ENCODE measurements around the gene U2AF2. TPM values are rescaled to one million over a fixed set of nuclear protein-coding genes. Genes with fewer than 3 reads are reported as not detected.
A peak's percentile ranks its signal among the peaks of the same experiment; 100 is the strongest.

U2AF2 gene
- total and polyA plus RNA-seq, 8 donors: 53.2 to 463 (median 114) TPM

- intact Hi-C loops (cut with DNase I; ENCODE audit: low total_unique reads): no loop called here
- WGBS, 5 donors: 43 to 51% (median 46%) methylated on average over 32 to 38 of the region's 38 CpGs
- Histone ChIP-seq H3K36me3 (peaks cover 28 to 38% (median 35%) of the 10 kb centered on the region in 4 donors), H3K4me1 (peaks cover 16 to 33% (median 20%) of the 10 kb centered on the region in 4 donors), H3K9me3 (no peaks in the 10 kb centered on the region), H3K27me3 (no peaks in the 10 kb centered on the region), H3K27ac (no peak overlapping the region), H3K4me3 (no peak overlapping the region)
- peak; percentile 72 to 82 for DNase-seq
- TF ChIP-seq POLR2AphosphoS5 (IDR thresholded peaks at IDR 0.05) (peak in 1 of 3 donors; percentile 57), POLR2A (IDR thresholded peaks at IDR 0.05) (no peak), EP300 (IDR thresholded peaks at IDR 0.05) (no peak), CTCF (IDR thresholded peaks at IDR 0.05) (peak in 5 of 7 experiments; percentile 68 to 83 (median 81))
Measured at GRCh38 chr19:55703790-55704215, 49.0 kb downstream of the U2AF2 start.

- Histone ChIP-seq H3K4me3 (no peak overlapping the region), H3K9me3 (no peaks in the 10 kb centered on the region), H3K27me3 (no peaks in the 10 kb centered on the region), H3K4me1 (peaks cover 16 to 33% (median 20%) of the 10 kb centered on the region in 4 donors), H3K36me3 (peaks cover 20 to 30% (median 26%) of the 10 kb centered on the region in 4 donors), H3K27ac (no peak overlapping the region)
- DNase-seq: peak in 1 of 2 donors; percentile 17
- 89 to 92% (median 90%) methylated on average over 14 to 15 of the region's 15 CpGs for WGBS, 5 donors
- intact Hi-C loops (cut with DNase I; ENCODE audit: low total_unique reads): no loop called here
- no peak for TF ChIP-seq CTCF (IDR thresholded peaks at IDR 0.05)
- no peak for TF ChIP-seq POLR2AphosphoS5 (IDR thresholded peaks at IDR 0.05)
- TF ChIP-seq POLR2A (IDR thresholded peaks at IDR 0.05): no peak
- TF ChIP-seq EP300 (IDR thresholded peaks at IDR 0.05): no peak
Measured at GRCh38 chr19:55704494-55705245, 49.8 kb downstream of the U2AF2 start.

- no peak overlapping the region for H3K4me3 ChIP-seq
- peaks cover 11 to 17% (median 13%) of the 10 kb centered on the region in 4 donors for H3K36me3 ChIP-seq
- TF ChIP-seq EP300 (IDR thresholded peaks at IDR 0.05): no peak
- TF ChIP-seq CTCF (IDR thresholded peaks at IDR 0.05): no peak
- TF ChIP-seq POLR2A (IDR thresholded peaks at IDR 0.05): no peak
- no peak for TF ChIP-seq POLR2AphosphoS5 (IDR thresholded peaks at IDR 0.05)
- intact Hi-C loops (cut with DNase I; ENCODE audit: low total_unique reads): no loop called here
- peaks cover 16 to 26% (median 20%) of the 10 kb centered on the region in 4 donors for H3K4me1 ChIP-seq
- H3K27ac ChIP-seq: no peak overlapping the region
- DNase-seq: no peak
- 83 to 100% (median 87%) methylated on average over 2 to 3 of the region's 3 CpGs for WGBS, 5 donors
- H3K9me3 ChIP-seq: no peaks in the 10 kb centered on the region
- H3K27me3 ChIP-seq: no peaks in the 10 kb centered on the region
Measured at GRCh38 chr19:55705972-55706371, 51.1 kb downstream of the U2AF2 start.

GRCh38 chr19:55711719-55712118, 56.9 kb downstream of the U2AF2 start:
- Histone ChIP-seq H3K4me3 (no peak overlapping the region), H3K9me3 (no peaks in the 10 kb centered on the region), H3K27me3 (peaks cover 0 to 17% (median 4%) of the 10 kb centered on the region in 3 donors), H3K27ac (no peak overlapping the region), H3K36me3 (no peaks in the 10 kb centered on the region), H3K4me1 (no peaks in the 10 kb centered on the region)
- no peak for TF ChIP-seq CTCF (IDR thresholded peaks at IDR 0.05)
- no peak for TF ChIP-seq POLR2AphosphoS5 (IDR thresholded peaks at IDR 0.05)
- no peak for TF ChIP-seq EP300 (IDR thresholded peaks at IDR 0.05)
- no peak for TF ChIP-seq POLR2A (IDR thresholded peaks at IDR 0.05)
- intact Hi-C loops (cut with DNase I; ENCODE audit: low total_unique reads): no loop called here
- no peak for DNase-seq
- 63 to 76% (median 68%) methylated on average over 16 to 18 of the region's 18 CpGs for WGBS, 5 donors

All from stomach (tissue), 9 donors.